Measurements from ENCODE around the gene DUOXA2. TPM values are rescaled to one million over a fixed set of nuclear protein-coding genes. Genes with fewer than 3 reads are reported as not detected.

The DUOXA2 gene
- total RNA-seq, 4 donors from 2014 or later = 0.67 TPM; not detected in 3

DNA sequence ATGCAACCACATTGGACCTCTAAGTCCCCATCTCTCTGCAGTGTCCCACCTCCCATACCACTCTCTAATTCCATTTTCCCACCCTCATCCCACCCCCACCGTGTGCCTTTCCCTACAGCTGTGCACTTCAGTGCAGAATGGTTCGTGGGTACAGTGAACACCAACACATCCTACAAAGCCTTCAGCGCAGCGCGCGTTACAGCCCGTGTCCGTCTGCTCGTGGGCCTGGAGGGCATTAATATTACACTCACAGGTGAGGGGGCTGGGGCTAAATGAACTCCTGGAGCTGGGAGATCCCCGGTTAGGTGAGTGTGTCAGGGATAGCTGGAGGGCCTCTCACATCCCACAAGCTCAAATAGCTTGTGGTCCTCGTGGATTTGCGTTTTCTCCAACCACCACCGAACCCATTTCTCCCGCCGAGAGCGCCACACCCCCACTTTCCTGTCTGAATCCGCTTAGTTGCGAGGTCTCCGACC lies 1.9 kb downstream of the DUOXA2 start:
- no peak overlapping the region for H3K4me3 ChIP-seq
- peaks cover 0 to 42% (median 24%) of the 10 kb centered on the region in 4 donors for H3K4me1 ChIP-seq

DNA sequence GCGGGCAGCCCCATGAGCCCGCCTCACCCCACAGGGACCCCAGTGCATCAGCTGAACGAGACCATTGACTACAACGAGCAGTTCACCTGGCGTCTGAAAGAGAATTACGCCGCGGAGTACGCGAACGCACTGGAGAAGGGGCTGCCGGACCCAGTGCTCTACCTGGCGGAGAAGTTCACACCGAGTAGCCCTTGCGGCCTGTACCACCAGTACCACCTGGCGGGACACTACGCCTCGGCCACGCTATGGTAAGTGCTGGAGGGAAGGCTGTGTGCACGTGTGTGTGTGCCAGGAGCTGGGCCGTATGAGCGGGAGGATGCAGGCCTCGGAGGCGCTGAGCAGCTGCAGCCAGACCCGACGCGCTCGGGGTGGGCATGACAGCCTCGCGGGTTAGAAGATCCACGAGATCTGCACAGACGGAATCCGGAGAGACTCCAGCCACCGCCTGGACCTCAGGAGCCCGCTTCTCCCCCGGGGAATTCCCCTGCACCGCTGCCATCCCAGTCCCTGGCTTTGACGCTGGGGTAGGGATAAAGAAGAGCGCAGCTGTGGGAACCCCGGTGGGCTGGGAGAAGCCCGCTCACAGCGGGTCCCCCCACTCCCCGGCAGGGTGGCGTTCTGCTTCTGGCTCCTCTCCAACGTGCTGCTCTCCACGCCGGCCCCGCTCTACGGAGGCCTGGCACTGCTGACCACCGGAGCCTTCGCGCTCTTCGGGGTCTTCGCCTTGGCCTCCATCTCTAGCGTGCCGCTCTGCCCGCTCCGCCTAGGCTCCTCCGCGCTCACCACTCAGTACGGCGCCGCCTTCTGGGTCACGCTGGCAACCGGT lies 2.6 kb downstream of the DUOXA2 start:
- Histone ChIP-seq H3K36me3 (no peaks in the 10 kb centered on the region), H3K9me3 (no peaks in the 10 kb centered on the region), H3K4me3 (peak overlapping the region in 2 of 4 donors; percentile 5 to 21), H3K4me1 (peaks cover 0 to 42% (median 24%) of the 10 kb centered on the region in 4 donors), H3K27me3 (peaks cover 0 to 44% of the 10 kb centered on the region in 2 donors), H3K27ac (no peak overlapping the region)
- TF ChIP-seq POLR2A (IDR thresholded peaks at IDR 0.05) = no peak
- TF ChIP-seq, protein P1, sequence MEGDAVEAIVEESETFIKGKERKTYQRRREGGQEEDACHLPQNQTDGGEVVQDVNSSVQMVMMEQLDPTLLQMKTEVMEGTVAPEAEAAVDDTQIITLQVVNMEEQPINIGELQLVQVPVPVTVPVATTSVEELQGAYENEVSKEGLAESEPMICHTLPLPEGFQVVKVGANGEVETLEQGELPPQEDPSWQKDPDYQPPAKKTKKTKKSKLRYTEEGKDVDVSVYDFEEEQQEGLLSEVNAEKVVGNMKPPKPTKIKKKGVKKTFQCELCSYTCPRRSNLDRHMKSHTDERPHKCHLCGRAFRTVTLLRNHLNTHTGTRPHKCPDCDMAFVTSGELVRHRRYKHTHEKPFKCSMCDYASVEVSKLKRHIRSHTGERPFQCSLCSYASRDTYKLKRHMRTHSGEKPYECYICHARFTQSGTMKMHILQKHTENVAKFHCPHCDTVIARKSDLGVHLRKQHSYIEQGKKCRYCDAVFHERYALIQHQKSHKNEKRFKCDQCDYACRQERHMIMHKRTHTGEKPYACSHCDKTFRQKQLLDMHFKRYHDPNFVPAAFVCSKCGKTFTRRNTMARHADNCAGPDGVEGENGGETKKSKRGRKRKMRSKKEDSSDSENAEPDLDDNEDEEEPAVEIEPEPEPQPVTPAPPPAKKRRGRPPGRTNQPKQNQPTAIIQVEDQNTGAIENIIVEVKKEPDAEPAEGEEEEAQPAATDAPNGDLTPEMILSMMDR (IDR thresholded peaks at IDR 0.05) = no peak
- no peak for DNase-seq

More for the DNA sequence above, 1.9 kb downstream of the DUOXA2 start:
- Histone ChIP-seq H3K27me3 (peaks cover 0 to 49% of the 10 kb centered on the region in 2 donors), H3K27ac (no peak overlapping the region), H3K9me3 (no peaks in the 10 kb centered on the region), H3K36me3 (no peaks in the 10 kb centered on the region)
- no peak for DNase-seq
- TF ChIP-seq, protein P1 (IDR thresholded peaks at IDR 0.05) = no peak
- no peak for TF ChIP-seq POLR2A (IDR thresholded peaks at IDR 0.05)

DNA sequence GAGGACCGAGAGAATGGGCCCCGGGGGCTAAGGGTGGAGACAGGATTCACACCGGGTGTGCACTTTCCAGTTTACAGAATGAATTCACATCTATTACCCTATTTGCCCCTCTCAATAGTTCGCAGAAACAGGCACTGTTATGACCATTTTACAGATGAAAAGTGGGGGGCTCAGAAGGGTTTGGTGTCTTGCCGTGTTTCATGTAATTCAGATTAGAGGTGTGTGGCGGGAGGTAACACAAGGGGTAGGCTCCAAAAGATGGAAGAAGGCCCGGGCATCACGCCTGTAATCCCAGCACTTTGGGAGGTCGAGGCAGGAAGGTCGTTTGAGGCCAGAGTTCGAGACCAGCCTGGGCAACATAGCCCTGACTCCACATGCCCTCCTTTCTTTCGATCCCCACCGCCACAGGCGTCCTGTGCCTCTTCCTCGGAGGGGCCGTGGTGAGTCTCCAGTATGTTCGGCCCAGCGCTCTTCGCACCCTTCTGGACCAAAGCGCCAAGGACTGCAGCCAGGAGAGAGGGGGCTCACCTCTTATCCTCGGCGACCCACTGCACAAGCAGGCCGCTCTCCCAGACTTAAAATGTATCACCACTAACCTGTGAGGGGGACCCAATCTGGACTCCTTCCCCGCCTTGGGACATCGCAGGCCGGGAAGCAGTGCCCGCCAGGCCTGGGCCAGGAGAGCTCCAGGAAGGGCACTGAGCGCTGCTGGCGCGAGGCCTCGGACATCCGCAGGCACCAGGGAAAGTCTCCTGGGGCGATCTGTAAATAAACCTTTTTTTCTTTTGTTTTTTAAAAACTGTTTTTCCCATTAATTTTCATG lies 3.4 kb downstream of the DUOXA2 start:
- no peak for TF ChIP-seq POLR2A (IDR thresholded peaks at IDR 0.05)
- TF ChIP-seq, protein P1 (IDR thresholded peaks at IDR 0.05) = no peak
- peaks cover 0 to 36% (median 22%) of the 10 kb centered on the region in 4 donors for H3K4me1 ChIP-seq
- no peaks in the 10 kb centered on the region for H3K36me3 ChIP-seq
- peaks cover 0 to 36% of the 10 kb centered on the region in 2 donors for H3K27me3 ChIP-seq
- H3K9me3 ChIP-seq = no peaks in the 10 kb centered on the region
- no peak overlapping the region for H3K27ac ChIP-seq
- peak in 1 of 3 donors; percentile 45 for DNase-seq
- H3K4me3 ChIP-seq = peak overlapping the region in 2 of 4 donors; percentile 18 to 21

DNA sequence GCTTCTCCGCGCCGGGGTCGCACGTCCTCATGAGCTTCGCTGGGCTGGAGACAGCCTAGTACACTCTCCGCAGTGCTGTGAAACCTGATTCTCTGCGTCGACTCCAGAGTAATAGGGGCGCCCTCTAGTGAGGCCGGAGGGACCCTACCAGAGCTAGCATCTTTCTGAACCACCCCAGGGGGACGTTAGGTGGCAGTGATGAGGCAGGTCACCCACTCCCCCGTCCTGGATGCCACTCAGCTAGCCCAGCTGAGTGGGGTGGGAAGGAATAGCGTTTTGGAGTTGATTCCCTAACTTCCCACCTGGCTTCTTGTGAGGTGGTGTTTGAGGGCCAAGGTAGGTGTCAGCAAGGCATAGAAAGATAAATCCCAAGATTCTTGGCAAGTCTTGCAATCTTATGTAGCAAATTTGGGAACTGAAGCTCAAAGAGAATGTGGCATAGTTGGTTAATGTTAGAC lies 4.0 kb downstream of the DUOXA2 start:
- peak; percentile 79 to 93 (median 86) for DNase-seq
- peaks cover 0 to 30% of the 10 kb centered on the region in 2 donors for H3K27me3 ChIP-seq
- no peak for TF ChIP-seq POLR2A (IDR thresholded peaks at IDR 0.05)
- TF ChIP-seq, protein P1 (IDR thresholded peaks at IDR 0.05) = peak; percentile 57 to 99 (median 94)

DNA sequence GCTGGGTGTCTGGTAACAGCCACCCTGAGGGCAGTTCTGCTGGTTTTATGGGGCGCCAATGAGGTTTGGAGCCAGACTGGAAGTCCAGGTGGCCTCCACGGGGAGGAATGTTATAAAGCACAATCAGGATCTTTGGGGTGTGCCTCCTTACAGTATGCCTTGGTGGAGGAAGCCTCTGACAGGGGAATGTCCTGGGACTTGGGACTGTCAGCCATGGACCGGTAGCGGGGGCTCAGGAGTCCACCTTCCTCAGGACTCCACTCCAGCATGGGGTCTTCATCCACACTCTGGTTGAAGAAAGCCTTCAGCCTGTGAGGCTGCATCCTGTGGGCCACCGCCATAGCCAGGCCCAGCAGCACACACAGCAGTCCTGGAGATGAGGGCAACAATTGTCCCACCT lies 4.9 kb downstream of the DUOXA2 start:
- H3K36me3 ChIP-seq = no peaks in the 10 kb centered on the region
- H3K27me3 ChIP-seq = peaks cover 0 to 21% of the 10 kb centered on the region in 2 donors
- DNase-seq = peak in 1 of 3 donors; percentile 28
- no peaks in the 10 kb centered on the region for H3K9me3 ChIP-seq
- H3K4me1 ChIP-seq = peaks cover 0 to 22% (median 13%) of the 10 kb centered on the region in 4 donors
- H3K4me3 ChIP-seq = no peak overlapping the region
- H3K27ac ChIP-seq = no peak overlapping the region
- TF ChIP-seq, protein P1 (IDR thresholded peaks at IDR 0.05) = no peak
- TF ChIP-seq POLR2A (IDR thresholded peaks at IDR 0.05) = no peak

More for the DNA sequence above, 4.0 kb downstream of the DUOXA2 start:
- Histone ChIP-seq H3K9me3 (no peaks in the 10 kb centered on the region), H3K36me3 (no peaks in the 10 kb centered on the region), H3K4me3 (peak overlapping the region in 2 of 4 donors; percentile 18), H3K4me1 (peaks cover 0 to 30% (median 16%) of the 10 kb centered on the region in 4 donors), H3K27ac (no peak overlapping the region)
